AG09319 (cell line): ENCODE measurements around the gene VASP.
A peak's percentile ranks its signal among the peaks of the same experiment; 100 is the strongest.

Experiments
- DNase-seq: peaks from one replicate; pipeline ENCODE4 v3.0.0-alpha.2; 2010; ENCODE audit warnings: low read depth; ENCODE audit errors: extremely low read depth
- CTCF ChIP-seq: IDR thresholded peaks from 2 replicates; pipeline ENCODE4 v1.5.1; 2011; ENCODE audit warnings: low read depth, mild to moderate bottlenecking, inconsistent platforms, low read length, moderate library complexity

The VASP gene

GRCh38 chr19:45522010-45522941 is 15.0 kb downstream of the VASP start:
- TF ChIP-seq CTCF: no peak

GRCh38 chr19:45523642-45524256 is 16.5 kb downstream of the VASP start:
- peak; percentile 86 for TF ChIP-seq CTCF
- DNase-seq: peak; percentile 59

More at GRCh38 chr19:45522010-45522941, 15.0 kb downstream of the VASP start:
- no peak for DNase-seq

- DNase-seq: no peak
- no peak for TF ChIP-seq CTCF
Observed at GRCh38 chr19:45524575-45525129, 17.4 kb downstream of the VASP start.

GRCh38 chr19:45526143-45526542 is 18.9 kb downstream of the VASP start:
- TF ChIP-seq CTCF: no peak
- DNase-seq: no peak

GRCh38 chr19:45526971-45527370 is 19.7 kb downstream of the VASP start:
- DNase-seq: no peak
- no peak for TF ChIP-seq CTCF

GRCh38 chr19:45527731-45528130 is 20.5 kb downstream of the VASP start:
- TF ChIP-seq CTCF: no peak
- DNase-seq: no peak
